Measurements from ENCODE around the gene EHBP1L1. TPM values are rescaled to one million over a fixed set of nuclear protein-coding genes. Genes with fewer than 3 reads are reported as not detected.

EHBP1L1 gene
- total RNA-seq: 60.0 and 65.9 TPM in 2 replicates

DNA sequence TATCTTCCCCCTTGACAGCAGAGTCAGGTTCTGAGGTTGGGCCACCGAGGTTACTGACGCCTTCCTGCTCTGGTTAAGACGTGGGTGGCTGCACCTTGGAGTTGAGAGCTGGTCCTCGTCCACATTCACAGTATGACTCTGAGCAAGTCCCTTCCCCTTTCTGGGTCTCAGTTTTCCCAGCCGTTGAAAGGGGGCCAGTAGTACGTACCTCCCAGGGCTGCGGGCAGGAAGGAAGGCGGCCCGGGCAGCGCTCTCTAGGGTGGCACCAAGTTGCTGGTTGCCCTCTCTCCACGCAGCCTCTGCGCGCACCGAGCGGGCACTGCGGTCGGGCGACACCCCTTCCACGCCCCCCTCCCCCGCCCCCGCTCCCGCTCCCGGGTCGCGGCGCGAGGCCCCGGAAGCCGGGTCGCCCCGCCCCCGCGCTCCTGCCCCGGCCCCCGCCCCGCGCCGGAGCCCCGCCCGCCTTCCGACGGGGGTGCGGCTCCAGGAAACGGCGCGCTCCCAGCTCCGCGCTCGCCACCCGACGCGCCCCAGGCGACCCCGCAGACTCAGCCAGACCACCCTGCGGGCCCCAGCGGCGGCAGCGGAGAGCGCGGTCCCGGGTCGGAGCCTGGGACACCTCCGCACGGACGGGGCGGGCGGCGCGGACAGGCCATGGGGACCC is at the start of gene EHBP1L1:
Gene EHBP1L1 (plus strand): TSS at position 486 of the 664 bp plus-strand sequence. CDS start 250 bp downstream, outside the sequence.

DNA sequence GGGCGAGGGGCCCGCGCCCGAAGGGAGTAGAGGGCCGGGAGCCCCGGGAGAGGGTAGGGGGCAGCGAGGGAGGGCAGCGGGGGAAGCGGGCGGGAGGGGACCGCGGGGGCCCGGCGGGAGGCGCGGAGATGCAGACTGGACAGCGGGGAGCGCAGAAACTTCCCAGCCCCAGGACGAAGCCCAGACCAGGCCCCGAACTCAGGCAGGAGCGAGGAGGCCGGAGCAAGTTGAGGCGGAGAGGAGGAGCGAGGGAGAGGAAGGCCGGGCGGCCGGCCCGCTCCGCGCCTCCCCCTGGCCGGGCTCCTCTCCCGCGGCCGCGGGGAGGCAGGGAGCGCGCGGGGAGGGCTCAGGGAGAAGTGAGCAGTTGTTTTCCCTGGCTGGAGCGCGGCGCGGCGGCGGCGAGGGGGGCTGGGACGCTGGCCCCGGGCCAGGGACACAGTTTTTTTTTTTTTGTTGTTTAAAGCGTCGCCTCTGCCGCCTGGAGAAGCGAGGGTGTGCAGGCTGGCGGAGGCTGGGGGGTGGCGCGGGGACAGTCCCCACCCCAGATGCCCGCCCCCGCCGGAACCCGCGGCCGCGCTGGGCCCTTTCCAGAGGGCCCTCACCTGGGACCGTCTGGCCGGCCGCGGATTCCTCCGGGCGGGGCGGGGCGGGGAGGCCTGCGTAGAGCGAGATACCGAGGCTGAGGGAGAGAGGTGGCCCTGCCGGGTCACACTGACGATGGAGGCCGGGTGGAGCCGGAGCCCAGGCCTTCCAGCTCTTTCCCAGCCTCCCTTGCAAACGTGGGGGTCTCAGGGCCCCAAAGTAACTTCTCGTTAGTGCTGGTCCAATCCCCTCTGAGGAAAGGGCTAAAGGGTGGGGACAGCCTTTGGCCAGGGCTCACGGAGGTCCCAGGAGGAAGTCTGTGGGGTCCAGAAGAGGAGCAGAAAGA is 17.6 kb upstream of the EHBP1L1 start, which contains the start of gene LTBP3:
Gene LTBP3 (minus strand): TSS at position 358 of the 928 bp plus-strand sequence. CDS start 400 bp downstream, outside the sequence.

DNA sequence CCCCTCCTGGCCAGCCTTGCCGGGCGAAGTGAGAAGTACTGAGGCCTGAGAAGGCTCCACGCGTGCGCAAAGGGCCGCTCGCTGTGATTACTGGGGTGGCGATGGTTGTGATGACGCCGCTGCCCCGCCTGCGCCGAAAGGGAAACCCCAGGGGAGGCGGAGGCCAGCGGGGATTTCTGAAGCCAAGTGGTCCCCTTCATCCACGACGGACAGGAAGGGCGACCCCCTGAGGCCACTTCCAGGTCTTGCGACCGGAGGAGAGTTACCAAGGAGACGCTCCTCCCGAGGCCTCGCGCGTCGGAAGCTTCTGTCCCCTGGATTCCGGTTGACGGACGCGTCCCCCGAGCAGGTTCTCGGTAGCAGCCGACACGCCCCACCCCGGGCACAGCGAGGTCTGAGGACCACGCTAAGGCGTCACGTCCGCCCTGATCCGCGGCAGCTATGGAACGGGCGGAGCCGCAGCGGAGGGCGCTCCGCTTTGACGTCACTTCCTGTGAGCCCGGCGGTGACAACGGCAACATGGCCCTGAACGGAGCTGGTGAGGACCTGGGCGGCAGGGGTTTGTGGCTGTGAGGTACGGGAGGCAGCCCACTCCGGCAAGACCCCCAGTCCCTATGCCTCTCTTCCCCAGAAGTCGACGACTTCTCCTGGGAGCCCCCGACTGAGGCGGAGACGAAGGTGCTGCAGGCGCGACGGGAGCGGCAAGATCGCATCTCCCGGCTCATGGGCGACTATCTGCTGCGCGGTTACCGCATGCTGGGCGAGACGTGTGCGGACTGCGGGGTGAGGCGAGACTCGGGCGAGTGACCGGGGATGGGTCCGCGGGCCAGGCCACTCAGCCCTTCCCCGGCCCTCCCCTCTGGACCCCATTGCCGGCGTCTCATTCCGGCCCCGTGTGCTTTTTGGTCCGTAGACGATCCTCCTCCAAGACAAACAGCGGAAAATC is 5.6 kb upstream of the EHBP1L1 start, which contains the start of gene ZNRD2:
Gene ZNRD2 (plus strand): TSS at position 505 of the 946 bp plus-strand sequence. CDS start 15 bp downstream, at position 520.

DNA sequence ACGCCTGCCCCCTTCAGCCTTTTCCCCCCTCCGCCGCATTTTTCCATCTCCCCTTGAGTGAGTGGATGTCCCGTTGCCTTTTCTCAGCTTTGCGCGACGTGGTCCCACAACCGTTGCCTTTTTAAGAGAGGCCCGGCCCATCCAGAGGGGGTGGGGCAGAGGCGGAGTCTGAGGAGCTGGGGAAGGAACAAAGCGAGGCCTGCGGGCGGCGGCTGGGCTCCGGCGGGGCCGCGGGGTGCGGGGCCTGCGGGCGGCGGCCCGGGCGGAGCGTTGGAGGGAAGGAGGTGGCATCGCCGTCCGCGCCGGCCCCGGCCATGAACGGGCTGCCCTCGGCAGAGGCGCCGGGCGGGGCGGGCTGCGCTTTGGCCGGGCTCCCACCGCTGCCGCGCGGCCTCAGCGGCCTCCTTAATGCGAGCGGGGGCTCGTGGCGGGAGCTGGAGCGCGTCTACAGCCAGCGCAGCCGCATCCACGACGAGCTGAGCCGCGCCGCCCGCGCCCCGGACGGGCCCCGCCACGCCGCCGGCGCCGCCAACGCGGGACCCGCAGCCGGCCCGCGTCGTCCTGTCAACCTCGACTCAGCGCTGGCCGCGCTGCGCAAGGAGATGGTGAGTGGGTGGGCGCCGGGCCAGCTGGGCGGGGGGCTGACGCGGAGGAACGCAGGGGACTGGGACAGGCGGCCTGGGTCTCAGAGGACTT is 3.3 kb upstream of the EHBP1L1 start, which contains the start of gene FAM89B:
Gene FAM89B (plus strand): TSS at position 183 of the 696 bp plus-strand sequence. CDS start 132 bp downstream, at position 315.

DNA sequence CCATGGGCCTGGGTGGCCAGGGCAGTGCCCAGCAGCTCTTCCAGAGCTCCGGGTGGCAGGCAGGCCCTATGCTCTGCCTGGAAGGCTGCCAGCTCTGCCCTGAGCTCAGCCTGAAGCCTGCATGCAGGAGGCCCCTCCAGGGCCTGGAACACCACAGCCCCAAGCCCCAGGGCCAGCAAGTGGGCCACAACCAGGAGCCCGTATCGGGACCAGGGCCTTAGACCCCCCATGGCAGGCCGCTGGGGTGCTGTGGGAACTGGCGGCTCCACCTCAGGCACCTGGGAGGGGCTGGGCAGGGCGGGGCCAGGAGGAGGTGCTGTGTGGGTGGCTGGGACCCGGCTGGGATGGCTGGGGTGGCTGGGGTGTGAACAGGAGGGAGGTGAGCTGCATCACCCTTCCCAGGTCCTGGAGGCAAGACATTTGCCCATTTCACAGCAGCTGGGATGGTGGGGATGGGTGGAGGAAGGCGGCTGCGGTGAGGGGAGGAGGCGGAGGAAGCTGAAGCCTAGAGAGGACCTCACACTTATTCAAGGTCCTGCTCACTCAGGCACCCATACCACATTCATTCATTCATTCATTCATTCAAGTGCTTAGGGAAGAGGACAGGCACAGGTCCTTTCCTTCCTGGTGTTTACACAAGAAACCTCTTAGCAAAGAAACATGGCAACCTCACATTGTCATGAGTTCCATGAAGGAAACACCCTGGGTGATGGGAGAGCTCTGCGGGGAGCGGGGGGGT is 19.9 kb downstream of the EHBP1L1 start, which contains the start of gene KCNK7:
Gene KCNK7 (minus strand): TSS at position 258 of the 739 bp plus-strand sequence. CDS start 28 bp downstream, at position 230.

DNA sequence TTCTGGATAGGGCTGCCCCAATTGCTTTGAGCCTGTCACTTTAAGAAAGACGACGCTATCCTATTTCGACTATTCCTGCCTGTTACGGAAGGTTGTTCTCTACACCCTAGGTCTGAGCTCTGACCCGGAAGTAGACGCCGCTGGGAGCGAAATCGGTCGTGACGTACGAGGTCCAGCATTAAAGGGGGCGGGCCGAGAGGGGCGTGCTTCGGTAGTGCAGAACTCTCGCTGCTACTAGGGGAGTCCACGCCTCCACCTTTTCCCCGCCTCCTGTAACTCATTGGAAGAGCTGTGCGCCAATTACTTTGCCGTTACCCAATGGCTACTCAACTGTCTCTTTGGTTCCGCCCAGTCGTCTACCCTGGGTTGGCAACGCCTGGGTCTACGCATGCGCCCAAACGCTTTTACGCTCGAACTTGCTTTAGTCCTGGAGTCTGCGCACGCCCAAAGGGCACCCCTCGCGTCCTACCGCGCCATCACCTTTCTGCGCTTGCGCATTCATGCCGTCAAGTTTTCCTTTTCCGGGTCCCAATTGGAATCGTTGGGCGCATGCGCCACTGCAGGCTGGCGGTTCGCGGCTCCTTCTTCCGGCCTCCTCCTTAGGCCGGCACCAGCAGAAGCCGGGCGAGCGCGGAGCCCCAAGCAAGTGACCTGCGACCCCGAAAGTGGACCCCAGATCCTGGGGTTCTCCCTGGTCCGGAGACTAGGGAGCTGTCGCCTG is 39.5 kb downstream of the EHBP1L1 start, which contains the start of gene PCNX3:
Gene PCNX3 (plus strand): TSS at position 548 of the 721 bp plus-strand sequence. CDS start 536 bp downstream, outside the sequence.

DNA sequence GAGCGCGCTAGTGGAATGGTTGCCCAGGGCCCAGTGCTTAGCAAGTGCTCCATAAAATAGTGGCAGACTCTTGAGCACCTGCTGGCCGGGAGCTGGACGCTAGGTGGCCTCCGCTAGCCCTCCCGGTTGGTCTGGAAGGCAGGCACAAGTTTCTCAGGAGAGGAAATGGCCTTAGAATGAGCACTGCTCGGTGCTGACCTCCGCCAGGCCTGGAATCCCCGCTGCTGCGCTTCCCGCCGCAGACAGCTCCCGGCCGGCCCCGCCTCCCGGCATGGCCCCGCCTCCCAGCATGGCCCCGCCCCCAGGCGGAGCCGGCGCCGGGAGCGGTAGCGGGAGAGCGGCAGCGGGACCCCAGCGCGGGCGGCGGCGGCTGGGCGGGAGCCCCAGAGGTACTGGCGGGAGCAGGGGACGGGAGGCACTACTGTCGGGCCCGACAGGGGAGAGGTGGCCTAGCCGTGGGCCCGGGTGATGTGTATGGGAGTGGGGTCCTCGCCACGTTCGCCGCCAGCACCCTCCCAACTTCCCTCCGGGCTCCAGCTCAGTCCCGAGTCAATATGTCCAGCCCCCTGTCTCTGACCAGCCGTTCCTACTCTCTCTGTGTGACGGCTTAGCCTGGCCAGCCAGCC is 62.1 kb downstream of the EHBP1L1 start, which contains the start of gene SIPA1:
Gene SIPA1 (plus strand): TSS at position 308 of the 626 bp plus-strand sequence. CDS start 2,821 bp downstream, outside the sequence.

Other genes starting within 250 kb of the EHBP1L1 start
- gene DPF2, start 242.2 kb upstream of the EHBP1L1 start, total RNA-seq: 42.2 and 51.0 TPM in 2 replicates
- gene TIGD3, start 221.3 kb upstream of the EHBP1L1 start, total RNA-seq: not detected in 2 replicates
- under 0.01 and 1.1 TPM in 2 replicates for gene SLC25A45, start 193.4 kb upstream of the EHBP1L1 start, total RNA-seq
- 22.9 and 32.3 TPM in 2 replicates for gene FRMD8, start 189.4 kb upstream of the EHBP1L1 start, total RNA-seq
- gene NEAT1, start 153.3 kb upstream of the EHBP1L1 start, total RNA-seq: 9.2 and 10.8 TPM in 2 replicates
- 582 and 817 TPM in 2 replicates for gene MALAT1, start 77.0 kb upstream of the EHBP1L1 start, total RNA-seq
- gene SCYL1, start 51.0 kb upstream of the EHBP1L1 start, total RNA-seq: 142 and 159 TPM in 2 replicates
- 58.7 and 68.9 TPM in 2 replicates for gene LTBP3, start 17.7 kb upstream of the EHBP1L1 start, total RNA-seq
- gene ZNRD2, start 5.6 kb upstream of the EHBP1L1 start, total RNA-seq: 72.9 and 80.5 TPM in 2 replicates
- 30.1 and 33.7 TPM in 2 replicates for gene FAM89B, start 3.5 kb upstream of the EHBP1L1 start, total RNA-seq
- not detected in 2 replicates for gene KCNK7, start 19.7 kb downstream of the EHBP1L1 start, total RNA-seq
- 32.8 and 44.4 TPM in 2 replicates for gene MAP3K11, start 38.2 kb downstream of the EHBP1L1 start, total RNA-seq
- gene PCNX3, start 39.7 kb downstream of the EHBP1L1 start, total RNA-seq: 33.3 and 36.0 TPM in 2 replicates
- 34.9 and 42.1 TPM in 2 replicates for gene SIPA1, start 62.0 kb downstream of the EHBP1L1 start, total RNA-seq
- 28.8 and 37.6 TPM in 2 replicates for gene RELA, start 86.9 kb downstream of the EHBP1L1 start, total RNA-seq
- 27.1 and 34.3 TPM in 2 replicates for gene KAT5, start 136.2 kb downstream of the EHBP1L1 start, total RNA-seq
- 81.2 and 103 TPM in 2 replicates for gene RNASEH2C, start 144.7 kb downstream of the EHBP1L1 start, total RNA-seq
- 6.2 and 8.9 TPM in 2 replicates for gene AP5B1, start 204.9 kb downstream of the EHBP1L1 start, total RNA-seq
- gene OVOL1, start 211.0 kb downstream of the EHBP1L1 start, total RNA-seq: not detected in 2 replicates